HG03025 (cell line): Measurements from ENCODE around the gene HSPA9.
"Not testable (repeated sequence)": the region's sequence is repeated elsewhere in the genome, so short reads cannot be mapped to it uniquely, and the experiment has no call there.

Experiments used
- ATAC-seq: cut with Tn5 transposase; IDR thresholded peaks from one replicate; pipeline ENCODE4 v1.9.1; 2021; ENCODE audit warnings: mild to moderate bottlenecking, moderate library complexity; ENCODE audit not compliant: unreplicated experiment, low FRiP score

HSPA9 gene

GRCh38 chr5:138538943-138539627, 36.1 kb downstream of the HSPA9 start:
- ATAC-seq, result no peak

- no peak for ATAC-seq
These were observed 38.4 kb downstream of the HSPA9 start for GRCh38 chr5:138536665-138537315.

- ATAC-seq, result no peak
These were observed 39.0 kb downstream of the HSPA9 start for GRCh38 chr5:138536215-138536614.

- no peak for ATAC-seq
These were observed 40.9 kb downstream of the HSPA9 start for GRCh38 chr5:138533973-138534941.

GRCh38 chr5:138529812-138530211, 45.4 kb downstream of the HSPA9 start:
- ATAC-seq, result no peak

- no peak for ATAC-seq
These were observed 46.3 kb downstream of the HSPA9 start for GRCh38 chr5:138528744-138529469.

GRCh38 chr5:138528208-138528607, 47.0 kb downstream of the HSPA9 start:
- ATAC-seq, result no peak

- no peak for ATAC-seq
These were observed 48.0 kb downstream of the HSPA9 start for GRCh38 chr5:138527170-138527569.

- ATAC-seq, result no peak
These were observed 51.8 kb downstream of the HSPA9 start for GRCh38 chr5:138523406-138523805.

- no peak for ATAC-seq
These were observed 54.2 kb downstream of the HSPA9 start for GRCh38 chr5:138520971-138521370.

- ATAC-seq, result no peak
These were observed 57.8 kb downstream of the HSPA9 start for GRCh38 chr5:138517437-138517836.

- ATAC-seq, result no peak
These were observed 59.5 kb downstream of the HSPA9 start for GRCh38 chr5:138515556-138516245.

GRCh38 chr5:138514021-138514420, 61.2 kb downstream of the HSPA9 start:
- no peak for ATAC-seq

- no peak for ATAC-seq
These were observed 66.2 kb downstream of the HSPA9 start for GRCh38 chr5:138508958-138509357.

GRCh38 chr5:138507485-138507884, 67.7 kb downstream of the HSPA9 start:
- not testable (repeated sequence) for ATAC-seq

GRCh38 chr5:138506370-138507306, 68.6 kb downstream of the HSPA9 start:
- ATAC-seq, result no peak

GRCh38 chr5:138504799-138505198, 70.4 kb downstream of the HSPA9 start:
- ATAC-seq, result no peak
